OCI-LY7 (cell line): ENCODE data around the gene CALD1. TPM values are rescaled to one million over a fixed set of nuclear protein-coding genes. Genes with fewer than 3 reads are reported as not detected.

Experiments used
- BruUV-seq: library from RNA; stranded (reverse); fragments of 400-500 nt; replicated peaks from 2 replicates; lab custom pipeline; 2021; lab: Mats Ljungman, UMichigan
- CTCF ChIA-PET: fragments of 300-600 bp; sonication (Branson Sonifier 250); formaldehyde crosslinking; loops from one replicate; lab custom pipeline; 2022; ENCODE audit warnings: antibody characterized with exemption; ENCODE audit not compliant: unreplicated experiment; lab: Charles Lee
- POLR2A ChIA-PET: fragments of 300-600 bp; sonication (Branson Sonifier 250); formaldehyde crosslinking; loops from one replicate; lab custom pipeline; 2022; ENCODE audit warnings: antibody characterized with exemption; lab: Charles Lee
- DNase-seq: peaks from one replicate; pipeline ENCODE4 v3.0.0-alpha.2; 2015; ENCODE audit warnings: low spot score
- H2AFZ ChIP-seq: fragments of 200-600 bp; sonication (generic), shearing (Covaris generic); 2 replicates; pipeline ENCODE4 v1.6.1; 2014; ENCODE audit warnings: mild to moderate bottlenecking, antibody characterized with exemption, low read length, moderate library complexity
- H3K27ac ChIP-seq: fragments of 200-600 bp; sonication (generic); 2 replicates; pipeline ENCODE4 v1.5.1; 2014; ENCODE audit warnings: mixed run types, low read depth, mild to moderate bottlenecking, moderate library complexity, low read length, inconsistent platforms; ENCODE audit not compliant: poor library complexity, severe bottlenecking
- H3K36me3 ChIP-seq: fragments of 200-600 bp; sonication (generic); 2 replicates; pipeline ENCODE4 v1.6.1; 2014; ENCODE audit warnings: mild to moderate bottlenecking, antibody characterized with exemption, low read length, moderate library complexity, mixed read lengths; ENCODE audit not compliant: insufficient read depth
- H3K4me1 ChIP-seq: fragments of 200-600 bp; sonication (generic); 2 replicates; pipeline ENCODE4 v1.5.1; 2014; ENCODE audit warnings: mild to moderate bottlenecking, low read length; ENCODE audit not compliant: insufficient read depth, poor library complexity, severe bottlenecking
- H3K4me2 ChIP-seq: fragments of 200-600 bp; sonication (generic); 2 replicates; pipeline ENCODE4 v1.6.1; 2014; ENCODE audit warnings: mild to moderate bottlenecking, low read length
- H3K4me3 ChIP-seq: fragments of 200-600 bp; sonication (generic); 2 replicates; pipeline ENCODE4 v1.5.1; 2014; ENCODE audit warnings: mild to moderate bottlenecking, low read depth, low read length; ENCODE audit not compliant: poor library complexity, severe bottlenecking
- H3K79me2 ChIP-seq: fragments of 200-600 bp; sonication (generic); 2 replicates; pipeline ENCODE4 v1.6.1; 2016; ENCODE audit warnings: low read depth, mild to moderate bottlenecking, low read length, moderate library complexity, mixed read lengths; ENCODE audit not compliant: insufficient read depth
- H3K9me2 ChIP-seq: fragments of 200-600 bp; sonication (generic); 2 replicates; pipeline ENCODE4 v1.6.1; 2016; ENCODE audit warnings: mild to moderate bottlenecking, low read length, mixed read lengths; ENCODE audit not compliant: insufficient read depth
- H3K9me3 ChIP-seq: fragments of 200-600 bp; sonication (generic); 2 replicates; pipeline ENCODE4 v1.6.1; 2014; ENCODE audit warnings: mild to moderate bottlenecking, mixed run types, low read length, mixed read lengths
- H4K20me1 ChIP-seq: fragments of 200-600 bp; sonication (generic); 2 replicates; pipeline ENCODE4 v1.6.1; 2014; ENCODE audit warnings: mild to moderate bottlenecking, antibody characterized with exemption, low read length, moderate library complexity, mixed read lengths; ENCODE audit not compliant: insufficient read depth
- EZH2phosphoT487 ChIP-seq: fragments of 200-600 bp; sonication (generic); IDR thresholded peaks from 2 replicates; pipeline ENCODE4 v1.6.1; 2018; ENCODE audit warnings: low read depth, borderline replicate concordance, mild to moderate bottlenecking, mixed run types, antibody characterized with exemption, low read length, moderate library complexity, mixed read lengths
- intact Hi-C: fragments of 100-400 bp; cut with micrococcal nuclease; formaldehyde crosslinking; loops from one replicate; pipeline ENCODE4 v1.10.0; 2022; ENCODE audit not compliant: unreplicated experiment
- total RNA-seq, 2 experiments: library from RNA; depleted of rRNA in 1 of 2; stranded (reverse); fragments of >200 nt in 1 of 2; shearing (Covaris generic) in 1 of 2; gene quantifications; 2 replicates each; pipeline ENCODE4 v1.2.3, GENCODE V29; 2014 to 2022
- TF ChIP-seq, protein P1 (sequence below): fragments of 200-600 bp; sonication (generic); conservative IDR thresholded peaks from 2 replicates; pipeline ENCODE4 v1.5.1; 2014; ENCODE audit warnings: mild to moderate bottlenecking, antibody characterized with exemption, low read length, moderate library complexity, mixed read lengths

The CALD1 gene
- total RNA-seq, 2 experiments from 2014 or later, result 0.25 to 0.49 TPM

DNA sequence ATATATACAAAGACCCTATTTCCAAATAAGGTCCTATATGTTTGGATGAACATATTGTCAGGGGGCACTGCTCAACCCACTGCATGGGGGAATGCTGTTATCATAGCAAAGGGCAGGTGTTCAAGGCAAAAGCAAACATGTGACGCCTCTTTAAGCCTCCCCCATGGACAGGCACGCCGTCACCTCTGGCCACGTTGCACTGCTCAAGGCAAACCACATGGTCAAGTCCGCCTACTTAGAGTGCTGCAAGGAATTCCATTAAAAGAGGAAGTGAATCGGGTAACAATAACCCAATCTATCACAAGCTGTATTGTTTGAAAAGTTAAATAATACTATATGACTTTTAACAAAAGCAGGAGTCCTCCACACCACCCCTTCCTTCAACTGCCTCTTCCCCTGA, 8.8 kb upstream of the CALD1 start:
- BruUV-seq, result no TSS peak
- no peak for TF ChIP-seq EZH2phosphoT487
- TF ChIP-seq, protein P1, sequence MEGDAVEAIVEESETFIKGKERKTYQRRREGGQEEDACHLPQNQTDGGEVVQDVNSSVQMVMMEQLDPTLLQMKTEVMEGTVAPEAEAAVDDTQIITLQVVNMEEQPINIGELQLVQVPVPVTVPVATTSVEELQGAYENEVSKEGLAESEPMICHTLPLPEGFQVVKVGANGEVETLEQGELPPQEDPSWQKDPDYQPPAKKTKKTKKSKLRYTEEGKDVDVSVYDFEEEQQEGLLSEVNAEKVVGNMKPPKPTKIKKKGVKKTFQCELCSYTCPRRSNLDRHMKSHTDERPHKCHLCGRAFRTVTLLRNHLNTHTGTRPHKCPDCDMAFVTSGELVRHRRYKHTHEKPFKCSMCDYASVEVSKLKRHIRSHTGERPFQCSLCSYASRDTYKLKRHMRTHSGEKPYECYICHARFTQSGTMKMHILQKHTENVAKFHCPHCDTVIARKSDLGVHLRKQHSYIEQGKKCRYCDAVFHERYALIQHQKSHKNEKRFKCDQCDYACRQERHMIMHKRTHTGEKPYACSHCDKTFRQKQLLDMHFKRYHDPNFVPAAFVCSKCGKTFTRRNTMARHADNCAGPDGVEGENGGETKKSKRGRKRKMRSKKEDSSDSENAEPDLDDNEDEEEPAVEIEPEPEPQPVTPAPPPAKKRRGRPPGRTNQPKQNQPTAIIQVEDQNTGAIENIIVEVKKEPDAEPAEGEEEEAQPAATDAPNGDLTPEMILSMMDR, result no peak
- POLR2A ChIA-PET, result no interaction called here

DNA sequence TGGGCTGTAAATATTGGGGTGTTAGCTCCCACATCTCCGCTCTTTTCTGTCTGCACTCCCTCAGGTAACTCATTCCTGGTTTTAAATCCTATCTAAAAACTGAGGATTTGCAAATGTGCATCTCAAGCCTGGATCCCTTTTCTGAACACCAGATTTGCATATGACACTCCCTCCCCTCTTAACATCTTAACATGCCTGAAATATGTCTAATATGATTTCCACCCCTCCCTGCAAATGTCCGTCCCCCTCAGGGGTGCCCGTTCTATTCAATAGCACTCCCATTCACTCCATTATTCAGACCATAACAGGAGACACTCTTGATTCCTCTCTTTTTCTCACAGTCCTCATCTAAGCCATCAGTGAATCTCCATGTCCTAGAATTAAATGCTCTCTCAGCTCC, 8.3 kb upstream of the CALD1 start:
- no peak for TF ChIP-seq EZH2phosphoT487
- TF ChIP-seq, protein P1, result no peak
- CTCF ChIA-PET, result no interaction called here
- no peaks in the 10 kb centered on the region for H3K79me2 ChIP-seq

More for the DNA sequence above, 8.8 kb upstream of the CALD1 start:
- Histone ChIP-seq H3K36me3 (no peaks in the 10 kb centered on the region), H2AFZ (no peak overlapping the region), H3K4me1 (peaks cover 21% of the 10 kb centered on the region), H3K79me2 (no peaks in the 10 kb centered on the region), H3K4me3 (no peak overlapping the region), H3K9me2 (no peaks in the 10 kb centered on the region), H3K9me3 (peaks cover 4% of the 10 kb centered on the region; the same call in 1 of the 2 replicates), H4K20me1 (no peaks in the 10 kb centered on the region), H3K4me2 (no peak overlapping the region), H3K27ac (no peak overlapping the region)
- intact Hi-C loops, result no loop called here
- DNase-seq, result no peak
- CTCF ChIA-PET, result no interaction called here

DNA sequence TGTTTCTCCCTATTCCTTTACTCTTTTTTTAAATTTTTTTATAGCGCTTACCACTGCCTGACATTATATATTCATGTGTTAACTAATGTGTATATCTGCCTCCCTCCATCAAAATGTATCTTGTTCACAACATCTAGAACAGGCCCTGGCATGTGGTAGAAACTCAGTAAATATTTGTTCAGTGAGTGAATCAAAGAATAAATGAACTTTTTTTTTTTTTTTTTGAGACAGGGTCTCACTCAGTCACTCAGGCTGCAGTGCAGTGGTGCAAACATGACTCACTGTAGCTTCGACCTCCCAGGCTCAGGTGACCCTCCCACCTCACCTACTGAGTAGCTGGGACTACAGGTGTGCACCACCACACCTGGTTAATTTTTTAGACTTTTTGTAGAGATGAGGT, 7.5 kb upstream of the CALD1 start:
- Histone ChIP-seq H3K36me3 (no peaks in the 10 kb centered on the region), H3K9me3 (peaks cover 4% of the 10 kb centered on the region; the same call in 1 of the 2 replicates), H3K4me3 (no peak overlapping the region), H4K20me1 (no peaks in the 10 kb centered on the region), H3K79me2 (no peaks in the 10 kb centered on the region), H3K9me2 (no peaks in the 10 kb centered on the region), H3K27ac (no peak overlapping the region), H3K4me2 (no peak overlapping the region), H3K4me1 (peaks cover 14% of the 10 kb centered on the region), H2AFZ (no peak overlapping the region)
- intact Hi-C loops, result no loop called here
- ChIA-PET CTCF (no interaction called here), POLR2A (interaction anchor here (0.7 kb wide), 1 partner anchor 1639 kb away, joined by 6 read pairs; no protein-coding TSS in a partner anchor)
- no peak for DNase-seq
- no peak for TF ChIP-seq EZH2phosphoT487
- TF ChIP-seq, protein P1, result no peak
- BruUV-seq, result no TSS peak

More for the DNA sequence above, 8.3 kb upstream of the CALD1 start:
- H3K27ac ChIP-seq, result no peak overlapping the region
- no peak overlapping the region for H3K4me2 ChIP-seq
- peaks cover 4% of the 10 kb centered on the region; the same call in 1 of the 2 replicates for H3K9me3 ChIP-seq
- H3K9me2 ChIP-seq, result no peaks in the 10 kb centered on the region
- peaks cover 21% of the 10 kb centered on the region for H3K4me1 ChIP-seq
- no peaks in the 10 kb centered on the region for H3K36me3 ChIP-seq
- H4K20me1 ChIP-seq, result no peaks in the 10 kb centered on the region
- POLR2A ChIA-PET, result no interaction called here
- no peak overlapping the region for H2AFZ ChIP-seq
- intact Hi-C loops, result no loop called here
- BruUV-seq, result no TSS peak
- no peak for DNase-seq
- H3K4me3 ChIP-seq, result no peak overlapping the region
